Loucy (cell line): ENCODE results near the gene SLC12A5.

Source experiments
- H2AFZ ChIP-seq: fragments of 200-600 bp; sonication (generic); 2 replicates; pipeline ENCODE4 v1.6.0; 2016; ENCODE audit warnings: antibody characterized with exemption, mild to moderate bottlenecking, low read length, moderate library complexity
- H3F3A ChIP-seq: fragments of 200-600 bp; 2 replicates; pipeline ENCODE4 v1.6.0; 2016; ENCODE audit warnings: antibody characterized with exemption, low read depth, mild to moderate bottlenecking
- H3K27me3 ChIP-seq: fragments of 200-600 bp; sonication (generic); 2 replicates; pipeline ENCODE4 v1.6.1; 2014; ENCODE audit warnings: low read length, mild to moderate bottlenecking; ENCODE audit not compliant: insufficient read depth, poor library complexity, severe bottlenecking
- H3K36me3 ChIP-seq: fragments of 200-600 bp; sonication (generic); 2 replicates; pipeline ENCODE4 v1.6.1; 2016; ENCODE audit warnings: low read length; ENCODE audit not compliant: insufficient read depth
- H3K4me1 ChIP-seq: fragments of 200-600 bp; sonication (generic); 2 replicates; pipeline ENCODE4 v1.5.1; 2014; ENCODE audit warnings: low read length, mild to moderate bottlenecking; ENCODE audit not compliant: insufficient read depth, poor library complexity, severe bottlenecking
- H3K4me2 ChIP-seq: fragments of 200-600 bp; sonication (generic); 2 replicates; pipeline ENCODE4 v1.6.0; 2014; ENCODE audit warnings: antibody characterized with exemption, low read length, low read depth, mild to moderate bottlenecking; ENCODE audit not compliant: poor library complexity, severe bottlenecking
- H3K4me3 ChIP-seq: fragments of 200-600 bp; sonication (generic); 2 replicates; pipeline ENCODE4 v1.5.1; 2014; ENCODE audit warnings: low read length, mild to moderate bottlenecking, mixed read lengths; ENCODE audit not compliant: poor library complexity, severe bottlenecking
- H3K79me2 ChIP-seq: fragments of 200-600 bp; sonication (generic); 2 replicates; pipeline ENCODE4 v1.6.1; 2014; ENCODE audit warnings: low read length; ENCODE audit not compliant: insufficient read depth
- H3K9ac ChIP-seq: fragments of 200-600 bp; sonication (generic); 2 replicates; pipeline ENCODE4 v1.6.0; 2014; ENCODE audit warnings: mild to moderate bottlenecking, low read depth, low read length, moderate library complexity; ENCODE audit not compliant: poor library complexity, severe bottlenecking
- H3K9me2 ChIP-seq: fragments of 200-600 bp; sonication (generic); replicated peaks from 2 replicates; pipeline ENCODE4 v1.6.1; 2016; ENCODE audit warnings: low read depth, low read length, mixed read lengths
- H3K9me3 ChIP-seq: fragments of 200-600 bp; sonication (generic); 2 replicates; pipeline ENCODE4 v1.6.1; 2014; ENCODE audit warnings: mild to moderate bottlenecking, antibody characterized with exemption, low read length, low read depth; ENCODE audit not compliant: insufficient read depth
- H4K20me1 ChIP-seq: fragments of 200-600 bp; sonication (generic); 2 replicates; pipeline ENCODE4 v1.6.0; 2014; ENCODE audit warnings: antibody characterized with exemption, low read length, mild to moderate bottlenecking; ENCODE audit not compliant: insufficient read depth, poor library complexity, severe bottlenecking
- CTCF ChIP-seq: fragments of 200-600 bp; sonication (generic); conservative IDR thresholded peaks from 2 replicates; pipeline ENCODE4 v1.5.1; 2014; ENCODE audit warnings: mild to moderate bottlenecking, antibody characterized with exemption, low read length
- EZH2phosphoT487 ChIP-seq: fragments of 200-600 bp; IDR thresholded peaks from 2 replicates; pipeline ENCODE4 v1.6.1; 2018; ENCODE audit warnings: antibody characterized with exemption, mild to moderate bottlenecking, moderate library complexity, borderline replicate concordance

SLC12A5 gene

GRCh38 chr20:46056970-46057855, 28.2 kb downstream of the SLC12A5 start:
- H3K4me1 ChIP-seq, result peaks cover 21% of the 10 kb centered on the region
- H3K9me2 ChIP-seq, result no peaks in the 10 kb centered on the region
- no peak overlapping the region for H3K4me2 ChIP-seq
- peaks cover 13% of the 10 kb centered on the region; the same call in 1 of the 2 replicates for H3K36me3 ChIP-seq
- peaks cover 17% of the 10 kb centered on the region for H4K20me1 ChIP-seq
- no peak overlapping the region for H3K9ac ChIP-seq
- H3K79me2 ChIP-seq, result no peaks in the 10 kb centered on the region
- no peak overlapping the region for H2AFZ ChIP-seq
- no peaks in the 10 kb centered on the region for H3K27me3 ChIP-seq
- TF ChIP-seq CTCF (no peak), EZH2phosphoT487 (no peak)
- H3K9me3 ChIP-seq, result no peaks in the 10 kb centered on the region
- peaks cover 7% of the 10 kb centered on the region; the same call in 1 of the 2 replicates for H3F3A ChIP-seq
- no peak overlapping the region for H3K4me3 ChIP-seq

GRCh38 chr20:46057856-46058598, 29.0 kb downstream of the SLC12A5 start:
- Histone ChIP-seq H3K27me3 (no peaks in the 10 kb centered on the region), H3K4me2 (no peak overlapping the region), H3K4me1 (peaks cover 21% of the 10 kb centered on the region), H3F3A (peaks cover 7% of the 10 kb centered on the region; the same call in 1 of the 2 replicates), H4K20me1 (peaks cover 17% of the 10 kb centered on the region), H3K9me2 (no peaks in the 10 kb centered on the region), H2AFZ (no peak overlapping the region), H3K4me3 (no peak overlapping the region), H3K79me2 (no peaks in the 10 kb centered on the region), H3K9ac (no peak overlapping the region), H3K9me3 (no peaks in the 10 kb centered on the region), H3K36me3 (peaks cover 21% of the 10 kb centered on the region; the same call in 1 of the 2 replicates)
- no peak for TF ChIP-seq CTCF
- no peak for TF ChIP-seq EZH2phosphoT487

- H3K9ac ChIP-seq, result no peak overlapping the region
- no peaks in the 10 kb centered on the region for H3K9me2 ChIP-seq
- no peak overlapping the region for H3K4me2 ChIP-seq
- no peak overlapping the region for H2AFZ ChIP-seq
- H3K36me3 ChIP-seq, result peaks cover 28% of the 10 kb centered on the region; the same call in 1 of the 2 replicates
- no peak for TF ChIP-seq CTCF
- H3K79me2 ChIP-seq, result no peaks in the 10 kb centered on the region
- H4K20me1 ChIP-seq, result peaks cover 17% of the 10 kb centered on the region
- no peaks in the 10 kb centered on the region for H3K27me3 ChIP-seq
- H3K4me3 ChIP-seq, result no peak overlapping the region
- peaks cover 21% of the 10 kb centered on the region for H3K4me1 ChIP-seq
- H3F3A ChIP-seq, result peaks cover 7% of the 10 kb centered on the region; the same call in 1 of the 2 replicates
- no peaks in the 10 kb centered on the region for H3K9me3 ChIP-seq
Observed at GRCh38 chr20:46058599-46059281, 29.7 kb downstream of the SLC12A5 start.
